PC-9 (cell line): ENCODE data around the gene MRC2. TPM values are rescaled to one million over a fixed set of nuclear protein-coding genes. Genes with fewer than 3 reads are reported as not detected.

Experiments used
- BruUV-seq: library from RNA; stranded (reverse); fragments of 400-500 nt; replicated peaks from 2 replicates; lab custom pipeline; 2021; lab: Mats Ljungman, UMichigan
- CTCF ChIA-PET: fragments of 300-600 bp; sonication (Branson Sonifier 250); formaldehyde crosslinking; loops from one replicate; lab custom pipeline; 2022; ENCODE audit warnings: antibody characterized with exemption; lab: Charles Lee
- POLR2A ChIA-PET: fragments of 300-600 bp; sonication (Branson Sonifier 250); formaldehyde crosslinking; loops from one replicate; lab custom pipeline; 2022; ENCODE audit warnings: antibody characterized with exemption; ENCODE audit not compliant: unreplicated experiment; lab: Charles Lee
- DNase-seq, 2 experiments: peaks; one replicate each; pipeline versions ENCODE4 v3.0.0 to v3.0.0-alpha.2; 2015 to 2022; ENCODE audit warnings: mixed read lengths in 1 of 2
- H2AFZ ChIP-seq: fragments of 200-600 bp; sonication (generic); 2 replicates; pipeline ENCODE4 v1.8.1; 2017; ENCODE audit warnings: antibody characterized with exemption
- H3F3A ChIP-seq: fragments of 200-600 bp; sonication (generic); 2 replicates; pipeline ENCODE4 v1.8.1; 2017; ENCODE audit warnings: antibody characterized with exemption, mild to moderate bottlenecking, low read depth; ENCODE audit not compliant: insufficient read depth
- H3K27ac ChIP-seq: fragments of 200-600 bp; sonication (generic); 2 replicates; pipeline ENCODE4 v1.6.1; 2016; ENCODE audit warnings: mixed run types
- H3K27me3 ChIP-seq: fragments of 200-600 bp; sonication (generic); 2 replicates; pipeline ENCODE4 v1.6.1; 2016; ENCODE audit warnings: low read depth, mixed run types; ENCODE audit not compliant: insufficient read depth
- H3K36me3 ChIP-seq: fragments of 200-600 bp; sonication (generic); 2 replicates; pipeline ENCODE4 v1.6.1; 2016; ENCODE audit warnings: low read depth, mixed run types
- H3K4me1 ChIP-seq: fragments of 200-600 bp; sonication (generic); replicated peaks from 2 replicates; pipeline ENCODE4 v1.6.1; 2016; ENCODE audit warnings: mixed run types; ENCODE audit not compliant: insufficient read depth
- H3K4me2 ChIP-seq: fragments of 200-600 bp; sonication (generic); 2 replicates; pipeline ENCODE4 v1.6.1; 2017; ENCODE audit warnings: mixed run types
- H3K4me3 ChIP-seq: fragments of 200-600 bp; sonication (generic); 2 replicates; pipeline ENCODE4 v1.6.1; 2016; ENCODE audit warnings: mixed run types
- H3K79me2 ChIP-seq: fragments of 200-600 bp; sonication (generic); 2 replicates; pipeline ENCODE4 v1.6.1; 2017; ENCODE audit warnings: low read depth, mixed run types
- H3K9me2 ChIP-seq: fragments of 200-600 bp; sonication (generic); 2 replicates; pipeline ENCODE4 v1.8.1; 2017; ENCODE audit warnings: mild to moderate bottlenecking; ENCODE audit not compliant: insufficient read depth
- H3K9me3 ChIP-seq: fragments of 200-600 bp; sonication (generic); 2 replicates; pipeline ENCODE4 v1.8.1; 2016; ENCODE audit warnings: low read depth; ENCODE audit not compliant: insufficient read depth
- H4K20me1 ChIP-seq: fragments of 200-600 bp; sonication (generic); 2 replicates; pipeline ENCODE4 v1.8.1; 2017; ENCODE audit not compliant: insufficient read depth
- CTCF ChIP-seq: fragments of 200-600 bp; sonication (generic); conservative IDR thresholded peaks from 2 replicates; pipeline ENCODE4 v1.6.1; 2017; ENCODE audit warnings: mixed run types, antibody characterized with exemption, mild to moderate bottlenecking, moderate library complexity
- EZH2 ChIP-seq: fragments of 200-600 bp; sonication (generic); IDR thresholded peaks from 2 replicates; pipeline ENCODE4 v1.8.0; 2017; ENCODE audit warnings: antibody characterized with exemption, low read depth
- intact Hi-C: fragments of 100-400 bp; cut with micrococcal nuclease; formaldehyde crosslinking; loops from one replicate; pipeline ENCODE4 v1.10.0; 2022; ENCODE audit not compliant: unreplicated experiment
- total RNA-seq: library from RNA; stranded (reverse); gene quantifications from 2 replicates; pipeline ENCODE4 v1.2.3, GENCODE V29; 2021

MRC2 gene
- total RNA-seq, 1 experiment from 2014 or later: 1.0 TPM

GRCh38 chr17:62637809-62638208, 10.3 kb downstream of the MRC2 start:
- CTCF ChIA-PET: no interaction called here
- POLR2A ChIA-PET: no interaction called here
- BruUV-seq: no TSS peak
- DNase-seq: no peak
- Histone ChIP-seq H3K27me3 (no peaks in the 10 kb centered on the region), H3K36me3 (no peaks in the 10 kb centered on the region), H3K9me2 (no peaks in the 10 kb centered on the region), H2AFZ (no peak overlapping the region), H3K79me2 (no peaks in the 10 kb centered on the region), H3F3A (no peaks in the 10 kb centered on the region), H3K4me1 (no peaks in the 10 kb centered on the region), H3K27ac (no peak overlapping the region), H3K4me2 (no peak overlapping the region), H3K4me3 (no peak overlapping the region), H3K9me3 (no peaks in the 10 kb centered on the region), H4K20me1 (no peaks in the 10 kb centered on the region)
- TF ChIP-seq EZH2 (no peak), CTCF (no peak)
- intact Hi-C loops: no loop called here

- H3K27ac ChIP-seq: no peak overlapping the region
- H3K4me1 ChIP-seq: no peaks in the 10 kb centered on the region
- H3K9me2 ChIP-seq: no peaks in the 10 kb centered on the region
- no peaks in the 10 kb centered on the region for H3K27me3 ChIP-seq
- H2AFZ ChIP-seq: no peak overlapping the region
- POLR2A ChIA-PET: no interaction called here
- no peak overlapping the region for H3K4me2 ChIP-seq
- no peak for DNase-seq
- no peak overlapping the region for H3K4me3 ChIP-seq
- CTCF ChIA-PET: no interaction called here
- no peaks in the 10 kb centered on the region for H3K36me3 ChIP-seq
- H3K79me2 ChIP-seq: no peaks in the 10 kb centered on the region
- intact Hi-C loops: no loop called here
- no peaks in the 10 kb centered on the region for H3F3A ChIP-seq
- H4K20me1 ChIP-seq: no peaks in the 10 kb centered on the region
- no peak for TF ChIP-seq EZH2
- TF ChIP-seq CTCF: no peak
- no peaks in the 10 kb centered on the region for H3K9me3 ChIP-seq
- BruUV-seq: no TSS peak
These were observed 13.7 kb downstream of the MRC2 start for GRCh38 chr17:62641153-62641552.

DNA sequence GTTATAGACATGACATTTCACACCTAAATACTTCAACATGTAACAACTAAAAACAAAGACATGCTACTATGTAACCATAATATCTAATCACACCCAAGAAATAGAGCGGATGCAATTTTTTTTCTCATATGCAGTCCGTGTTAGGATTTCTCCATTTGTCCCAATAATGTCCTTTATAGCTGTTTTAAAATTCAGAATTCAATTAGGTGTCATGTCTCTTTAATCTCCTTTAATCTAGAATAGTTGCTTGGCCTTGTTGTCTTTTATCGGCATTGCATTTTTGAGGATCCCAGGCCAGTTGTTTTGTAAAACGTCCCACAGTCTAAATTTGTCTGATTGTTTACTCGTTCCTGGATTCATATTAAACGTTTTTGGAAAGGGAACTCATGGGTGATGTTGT, 14.5 kb downstream of the MRC2 start:
- ChIA-PET CTCF (no interaction called here), POLR2A (no interaction called here)
- no peak for TF ChIP-seq CTCF
- no peak for TF ChIP-seq EZH2
- H3K36me3 ChIP-seq: no peaks in the 10 kb centered on the region
- intact Hi-C loops: no loop called here
- H3K79me2 ChIP-seq: no peaks in the 10 kb centered on the region
- no TSS peak for BruUV-seq
- H3K4me3 ChIP-seq: no peak overlapping the region
- no peaks in the 10 kb centered on the region for H4K20me1 ChIP-seq
- H3K9me2 ChIP-seq: no peaks in the 10 kb centered on the region
- no peak for DNase-seq
- H3F3A ChIP-seq: no peaks in the 10 kb centered on the region
- no peaks in the 10 kb centered on the region for H3K4me1 ChIP-seq
- H3K27ac ChIP-seq: no peak overlapping the region
- H2AFZ ChIP-seq: no peak overlapping the region
- no peaks in the 10 kb centered on the region for H3K9me3 ChIP-seq
- no peaks in the 10 kb centered on the region for H3K27me3 ChIP-seq
- H3K4me2 ChIP-seq: no peak overlapping the region
